Peyer's patch (tissue), 4 donors: Measurements from ENCODE around the gene CHRNB2.

Source experiments
- CTCF ChIP-seq, 6 experiments: fragments of 450-650 bp in 4 of 6; fragments of 200-600 bp in 2 of 6; sonication (generic) in 1 of 6; IDR thresholded peaks; one replicate each; pipeline ENCODE4 v1.5.1; 2017 to 2019; ENCODE audit warnings: antibody characterized with exemption in 6 of 6, mild to moderate bottlenecking in 3 of 6, moderate library complexity in 1 of 6
- POLR2A ChIP-seq, 2 donors: fragments of 450-650 bp; IDR thresholded peaks; one replicate each; pipeline ENCODE4 v1.5.1; 2017; ENCODE audit warnings: antibody characterized with exemption in 2 of 2, mild to moderate bottlenecking in 2 of 2, moderate library complexity in 2 of 2

- TF ChIP-seq CTCF (IDR thresholded peaks at IDR 0.05): no peak
- no peak for TF ChIP-seq POLR2A (IDR thresholded peaks at IDR 0.05)
These were observed 28.0 kb downstream of the CHRNB2 start for GRCh38 chr1:154595621-154596020.
